Liver (tissue), 2 donors: ENCODE results near the gene KIF6.

ENCODE experiments used
- CTCF ChIP-seq: fragments of 150-350 bp; IDR thresholded peaks from 2 replicates; pipeline ENCODE4 v1.5.1; 2017; ENCODE audit warnings: improper control_type of control experiment, low read depth, low read length; ENCODE audit not compliant: missing input control
- REST ChIP-seq: IDR thresholded peaks from 2 replicates; pipeline ENCODE4 v1.6.1; 2016; ENCODE audit warnings: antibody characterized with exemption, mild to moderate bottlenecking
- donor health status: healthy.

- TF ChIP-seq CTCF: no peak
- TF ChIP-seq REST: no peak
These were observed 305.6 kb downstream of the KIF6 start for GRCh38 chr6:39419607-39420006.
